Peyer's patch (tissue), 4 donors: ENCODE measurements around the gene NDST1. TPM values are rescaled to one million over a fixed set of nuclear protein-coding genes. Genes with fewer than 3 reads are reported as not detected.
A peak's percentile ranks its signal among the peaks of the same experiment; 100 is the strongest.

Source experiments
- DNase-seq, 3 donors: peaks; one replicate each; pipeline ENCODE4 v3.0.0-alpha.2; 2017 to 2019
- H3K27ac ChIP-seq, 4 donors: fragments of 200-600 bp; sonication (generic); one replicate each; pipeline ENCODE4 v1.5.1; 2016 to 2019
- H3K27me3 ChIP-seq, 2 donors: fragments of 200-600 bp; sonication (generic); one replicate each; pipeline ENCODE4 v1.5.1; 2019
- H3K36me3 ChIP-seq, 3 donors: fragments of 200-600 bp; sonication (generic); one replicate each; pipeline ENCODE4 v1.5.1; 2016 to 2019
- H3K4me1 ChIP-seq, 4 donors: fragments of 200-600 bp; sonication (generic); one replicate each; pipeline ENCODE4 v1.5.1; 2016 to 2019
- H3K4me3 ChIP-seq, 4 donors: fragments of 200-600 bp; sonication (generic); 1 replicate in 3 of 4; 2 replicates in 1 of 4; pipeline ENCODE4 v1.5.1; 2016 to 2019; ENCODE audit warnings: mild to moderate bottlenecking in 1 of 4
- H3K9me3 ChIP-seq, 4 donors: fragments of 200-600 bp; sonication (generic); one replicate each; pipeline ENCODE4 v1.5.1; 2016 to 2019; ENCODE audit warnings: mild to moderate bottlenecking in 1 of 4
- CTCF ChIP-seq, 6 experiments: fragments of 450-650 bp in 4 of 6; fragments of 200-600 bp in 2 of 6; sonication (generic) in 1 of 6; IDR thresholded peaks; one replicate each; pipeline ENCODE4 v1.5.1; 2017 to 2019; ENCODE audit warnings: antibody characterized with exemption in 6 of 6, mild to moderate bottlenecking in 3 of 6, moderate library complexity in 1 of 6
- POLR2A ChIP-seq, 2 donors: fragments of 450-650 bp; IDR thresholded peaks; one replicate each; pipeline ENCODE4 v1.5.1; 2017; ENCODE audit warnings: antibody characterized with exemption in 2 of 2, mild to moderate bottlenecking in 2 of 2, moderate library complexity in 2 of 2
- total RNA-seq, 4 donors: library from RNA; depleted of rRNA; stranded (reverse); fragments of >200 nt; gene quantifications; one replicate each; pipeline ENCODE4 v1.1.0, GENCODE V29; 2016

NDST1 gene
- total RNA-seq, 4 donors from 2014 or later, result 80.9 to 168 (median 118) TPM

GRCh38 chr5:150490754-150491153, 17.2 kb upstream of the NDST1 start:
- DNase-seq, result no peak
- no peaks in the 10 kb centered on the region for H3K27me3 ChIP-seq
- no peaks in the 10 kb centered on the region for H3K9me3 ChIP-seq
- TF ChIP-seq POLR2A (IDR thresholded peaks at IDR 0.05) (no peak), CTCF (IDR thresholded peaks at IDR 0.05) (no peak)
- peaks cover 8 to 63% (median 30%) of the 10 kb centered on the region in 4 donors for H3K4me1 ChIP-seq
- H3K36me3 ChIP-seq, result peaks cover 0 to 10% (median 0%) of the 10 kb centered on the region in 3 donors
- H3K4me3 ChIP-seq, result no peak overlapping the region
- H3K27ac ChIP-seq, result peak overlapping the region; percentile 14 to 97 (median 88)

- no peak for DNase-seq
- H3K36me3 ChIP-seq, result peaks cover 0 to 10% (median 0%) of the 10 kb centered on the region in 3 donors
- H3K4me3 ChIP-seq, result no peak overlapping the region
- peak overlapping the region in 1 of 4 donors; percentile 31 for H3K27ac ChIP-seq
- TF ChIP-seq CTCF (IDR thresholded peaks at IDR 0.05) (no peak), POLR2A (IDR thresholded peaks at IDR 0.05) (no peak)
- peaks cover 8 to 60% (median 29%) of the 10 kb centered on the region in 4 donors for H3K4me1 ChIP-seq
- no peaks in the 10 kb centered on the region for H3K27me3 ChIP-seq
- no peaks in the 10 kb centered on the region for H3K9me3 ChIP-seq
Measured at GRCh38 chr5:150491876-150492275, 16.1 kb upstream of the NDST1 start.

- no peak for DNase-seq
- Histone ChIP-seq H3K27ac (no peak overlapping the region), H3K27me3 (no peaks in the 10 kb centered on the region), H3K36me3 (peaks cover 0 to 10% (median 0%) of the 10 kb centered on the region in 3 donors), H3K4me1 (peaks cover 6 to 53% (median 27%) of the 10 kb centered on the region in 4 donors), H3K9me3 (no peaks in the 10 kb centered on the region), H3K4me3 (no peak overlapping the region)
- no peak for TF ChIP-seq POLR2A (IDR thresholded peaks at IDR 0.05)
- TF ChIP-seq CTCF (IDR thresholded peaks at IDR 0.05), result no peak
Measured at GRCh38 chr5:150492621-150493020, 15.3 kb upstream of the NDST1 start.

- peaks cover 0 to 10% (median 0%) of the 10 kb centered on the region in 3 donors for H3K36me3 ChIP-seq
- no peak for TF ChIP-seq CTCF (IDR thresholded peaks at IDR 0.05)
- TF ChIP-seq POLR2A (IDR thresholded peaks at IDR 0.05), result no peak
- DNase-seq, result no peak
- no peak overlapping the region for H3K4me3 ChIP-seq
- no peaks in the 10 kb centered on the region for H3K27me3 ChIP-seq
- peaks cover 0 to 49% (median 10%) of the 10 kb centered on the region in 4 donors for H3K4me1 ChIP-seq
- H3K9me3 ChIP-seq, result no peaks in the 10 kb centered on the region
- H3K27ac ChIP-seq, result peak overlapping the region in 2 of 4 donors; percentile 1 to 55
Measured at GRCh38 chr5:150496098-150496497, 11.8 kb upstream of the NDST1 start.

- no peak overlapping the region for H3K4me3 ChIP-seq
- no peaks in the 10 kb centered on the region for H3K9me3 ChIP-seq
- no peak for DNase-seq
- peaks cover 0 to 45% (median 8%) of the 10 kb centered on the region in 4 donors for H3K4me1 ChIP-seq
- TF ChIP-seq CTCF (IDR thresholded peaks at IDR 0.05) (no peak), POLR2A (IDR thresholded peaks at IDR 0.05) (no peak)
- no peaks in the 10 kb centered on the region for H3K27me3 ChIP-seq
- peaks cover 0 to 10% (median 0%) of the 10 kb centered on the region in 3 donors for H3K36me3 ChIP-seq
- H3K27ac ChIP-seq, result peak overlapping the region in 2 of 4 donors; percentile 1 to 55
Measured at GRCh38 chr5:150496534-150496933, 11.4 kb upstream of the NDST1 start.
